ENCODE results near the gene CCDC181. TPM values are rescaled to one million over a fixed set of nuclear protein-coding genes. Genes with fewer than 3 reads are reported as not detected.
"Not testable (repeated sequence)": the region's sequence is repeated elsewhere in the genome, so short reads cannot be mapped to it uniquely, and the experiment has no call there.

Gene CCDC181
- total RNA-seq, result not detected

GRCh38 chr1:169427081-169427641, at the start of gene CCDC181:
Gene CCDC181 (minus strand): TSS chr1:169427474. CDS start chr1:169424927, 2,547 bp downstream.
- ATAC-seq, result no peak

DNA sequence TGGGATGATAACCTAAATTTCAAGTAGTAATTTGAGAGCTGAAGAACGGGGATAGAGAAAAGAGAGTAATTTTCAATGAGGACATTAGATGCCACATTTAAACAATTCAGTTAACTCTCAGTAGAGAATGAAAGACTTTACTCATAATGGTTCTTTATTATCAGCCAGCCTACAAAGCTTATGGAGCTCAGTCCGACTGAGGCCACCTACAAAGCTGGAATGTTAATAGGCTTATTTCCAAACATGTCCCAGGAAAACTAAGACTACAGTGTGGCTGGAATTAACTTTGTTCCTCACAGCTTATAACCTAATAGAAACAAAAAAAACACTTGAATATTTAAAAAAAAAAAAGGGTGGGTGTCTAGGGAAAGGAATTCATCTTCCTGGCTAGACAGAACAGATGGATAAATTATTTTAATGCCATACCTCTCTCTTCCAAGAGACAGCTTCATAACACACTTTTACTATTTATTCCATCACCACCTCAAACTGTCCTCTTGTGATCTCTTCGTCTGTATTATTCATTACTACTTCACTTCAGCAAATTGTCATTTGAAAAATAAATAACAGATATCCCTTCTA, 48.6 kb upstream of the CCDC181 start:
- ATAC-seq, result no peak

- no peak for ATAC-seq
Measured at GRCh38 chr1:169474302-169474995, 47.2 kb upstream of the CCDC181 start.

- ATAC-seq, result no peak
Measured at GRCh38 chr1:169473347-169473746, 46.1 kb upstream of the CCDC181 start.

DNA sequence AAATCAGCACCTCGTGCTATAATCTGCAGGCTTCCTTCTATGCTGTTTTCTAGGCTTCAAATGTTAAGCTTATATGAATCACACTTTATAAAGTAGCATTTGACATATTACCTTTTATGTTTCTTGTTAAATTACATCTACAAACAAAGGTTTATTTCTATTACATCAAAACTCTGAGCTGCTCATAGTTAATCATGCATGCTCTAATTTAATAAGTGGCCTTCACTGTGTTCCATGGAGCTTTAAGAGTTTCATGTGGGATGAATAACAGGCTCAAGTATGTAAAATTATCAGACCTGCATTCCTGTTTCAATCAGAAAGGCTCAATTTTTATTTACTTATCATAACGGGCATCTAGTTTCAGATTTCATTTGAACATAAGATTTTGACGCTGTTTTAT, 45.5 kb upstream of the CCDC181 start:
- ATAC-seq, result no peak

GRCh38 chr1:169468982-169469381, 41.7 kb upstream of the CCDC181 start:
- no peak for ATAC-seq

DNA sequence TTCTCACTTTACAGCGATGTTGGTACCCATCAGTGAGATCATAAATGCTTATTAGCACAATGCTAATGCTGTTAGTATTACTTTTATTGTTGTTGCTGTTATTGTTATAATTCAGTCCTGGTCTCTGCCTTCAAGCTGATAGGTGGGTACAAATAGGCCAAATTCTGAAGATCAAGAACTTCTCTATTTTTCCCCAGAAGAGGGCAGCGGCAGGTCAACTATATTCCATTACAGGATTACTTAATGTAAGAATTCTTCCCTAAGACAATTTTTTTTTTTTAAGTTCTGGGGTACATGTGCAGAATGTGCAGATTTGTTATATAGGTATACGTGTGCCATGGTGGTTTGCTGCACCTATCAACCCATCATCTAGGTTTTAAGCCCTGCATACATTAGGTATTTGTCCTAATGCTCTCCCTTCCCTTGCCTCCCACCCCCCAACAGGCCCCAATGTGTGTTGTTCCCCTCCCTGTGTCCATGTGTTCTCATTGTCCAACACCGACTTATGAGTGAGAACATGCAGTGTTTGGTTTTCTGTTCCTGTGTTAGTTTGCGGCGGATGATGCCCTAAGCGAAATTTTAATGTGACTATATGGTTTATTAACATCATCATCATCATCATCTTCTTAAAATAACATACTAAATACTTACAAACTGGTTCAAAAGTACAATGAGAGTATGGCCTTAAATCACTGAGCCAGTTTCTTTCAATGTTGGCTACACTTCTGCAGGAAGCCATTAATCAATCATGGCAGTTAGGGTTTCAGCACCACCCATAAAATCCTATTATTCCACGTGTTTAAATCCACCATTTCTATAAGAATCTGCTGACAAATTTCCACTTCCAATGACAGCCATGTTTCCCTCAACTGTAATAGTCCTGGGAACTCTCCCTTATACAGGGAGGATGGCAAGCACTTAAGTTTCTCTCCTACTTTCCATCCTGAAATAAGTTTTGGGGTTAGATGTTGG, 39.3 kb upstream of the CCDC181 start:
- ATAC-seq, result no peak

- ATAC-seq, result no peak
Measured at GRCh38 chr1:169465281-169465680, 38.0 kb upstream of the CCDC181 start.

DNA sequence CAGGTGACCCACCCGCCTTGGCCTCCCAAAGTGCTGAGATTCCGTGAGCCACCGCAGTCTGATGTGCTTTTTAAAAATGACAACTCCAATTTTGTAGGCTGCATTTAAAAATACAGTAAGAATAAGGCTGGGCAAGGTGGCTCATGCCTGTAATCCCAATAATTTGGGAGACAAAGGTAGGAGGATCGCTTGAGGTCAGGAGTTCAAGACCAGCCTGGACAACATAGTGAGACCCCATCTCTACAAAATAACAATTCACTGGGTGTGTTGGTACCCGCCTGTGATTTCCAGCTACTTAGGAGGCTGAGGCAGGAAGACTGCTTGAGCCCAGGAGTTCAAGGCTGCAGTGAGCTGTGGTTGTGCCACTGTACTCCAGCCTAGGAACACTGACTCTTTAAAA, 35.1 kb upstream of the CCDC181 start:
- ATAC-seq, result no peak

- ATAC-seq, result no peak
Measured at GRCh38 chr1:169461390-169462000, 34.2 kb upstream of the CCDC181 start.

DNA sequence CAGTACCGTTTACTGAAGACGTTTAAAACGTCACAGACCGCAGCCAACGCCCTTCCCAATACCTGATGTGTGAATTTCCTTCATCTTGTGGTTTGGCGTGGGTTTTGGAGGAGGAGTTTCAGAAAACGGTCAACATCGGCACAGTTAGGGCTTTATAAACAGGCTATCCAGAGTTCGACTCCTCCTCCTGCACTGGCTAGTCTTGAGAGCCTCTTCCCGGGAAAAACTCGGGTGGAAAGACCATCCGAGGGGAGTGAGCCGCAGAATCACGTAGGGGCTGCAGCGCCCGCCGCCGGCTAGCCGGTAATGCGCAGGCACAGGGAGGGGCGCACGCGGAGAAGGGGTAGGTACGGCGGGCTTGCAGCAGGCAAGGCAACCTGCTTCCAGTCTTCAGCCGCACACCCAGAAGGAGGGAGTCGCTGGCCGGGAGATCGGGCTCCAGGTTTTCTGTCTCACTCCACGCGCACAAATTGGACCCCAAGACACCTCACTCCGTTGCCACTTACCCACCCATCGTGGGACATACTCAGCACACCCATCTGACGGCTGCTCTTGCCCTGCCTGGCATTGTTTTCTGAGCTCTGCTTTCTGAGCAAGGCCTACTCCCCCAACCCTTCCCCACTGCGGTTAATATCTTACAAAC, 33.0 kb upstream of the CCDC181 start:
- no peak for ATAC-seq

DNA sequence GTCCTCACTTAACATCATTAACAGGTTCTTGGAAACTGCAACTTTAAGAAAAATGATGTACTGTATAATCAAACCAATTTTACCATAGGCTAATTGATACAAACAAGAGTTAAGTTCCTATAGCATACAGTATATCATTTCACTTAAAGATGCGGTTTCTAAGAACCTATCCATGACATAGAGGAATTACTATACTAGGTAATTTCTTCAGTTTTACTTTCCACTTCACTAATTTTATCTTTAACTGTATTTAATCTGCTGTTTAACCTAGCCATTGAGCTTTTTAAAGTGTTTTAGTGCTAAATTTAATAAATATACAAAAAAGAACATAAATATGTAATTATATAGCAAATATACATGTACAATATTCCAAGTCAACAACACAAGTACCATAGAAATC, 30.2 kb upstream of the CCDC181 start:
- ATAC-seq, result no peak

DNA sequence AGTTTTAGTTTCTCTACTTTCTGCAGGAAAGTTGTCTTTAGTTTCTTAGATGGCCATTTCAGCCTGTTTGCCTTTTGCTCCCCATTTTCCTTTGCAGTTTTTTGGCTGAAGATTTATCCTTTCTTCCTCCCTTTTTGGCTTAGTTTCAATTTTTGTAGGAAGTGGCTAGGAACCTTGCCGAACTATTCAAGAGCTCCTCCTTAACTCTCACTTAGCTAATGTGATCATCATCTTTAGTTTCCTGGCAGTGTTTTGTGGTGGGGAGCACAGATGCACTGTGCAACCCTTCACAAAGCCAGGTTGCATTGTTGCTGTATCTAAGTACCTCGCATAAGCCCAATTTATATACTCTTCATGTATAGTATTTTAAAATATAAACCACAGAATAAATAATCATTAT, 28.8 kb upstream of the CCDC181 start:
- no peak for ATAC-seq

DNA sequence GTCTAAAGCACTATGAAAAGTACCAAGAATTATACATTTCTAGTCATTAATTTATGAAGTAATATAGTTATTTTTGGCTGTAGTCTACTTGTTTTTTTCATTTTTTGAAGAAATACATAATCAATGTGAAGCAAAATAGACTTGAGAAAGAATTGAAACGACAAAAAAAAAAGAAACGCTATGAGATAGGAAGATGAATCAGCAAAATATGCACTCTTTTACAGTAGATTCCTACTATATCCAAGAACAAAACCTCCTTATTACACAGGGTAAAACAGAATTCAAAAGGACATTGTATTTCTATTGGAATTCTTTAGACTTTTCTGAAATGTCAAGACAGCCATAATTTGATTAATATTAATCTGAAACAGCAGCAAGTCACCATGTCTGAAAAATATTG, 25.6 kb upstream of the CCDC181 start:
- no peak for ATAC-seq

DNA sequence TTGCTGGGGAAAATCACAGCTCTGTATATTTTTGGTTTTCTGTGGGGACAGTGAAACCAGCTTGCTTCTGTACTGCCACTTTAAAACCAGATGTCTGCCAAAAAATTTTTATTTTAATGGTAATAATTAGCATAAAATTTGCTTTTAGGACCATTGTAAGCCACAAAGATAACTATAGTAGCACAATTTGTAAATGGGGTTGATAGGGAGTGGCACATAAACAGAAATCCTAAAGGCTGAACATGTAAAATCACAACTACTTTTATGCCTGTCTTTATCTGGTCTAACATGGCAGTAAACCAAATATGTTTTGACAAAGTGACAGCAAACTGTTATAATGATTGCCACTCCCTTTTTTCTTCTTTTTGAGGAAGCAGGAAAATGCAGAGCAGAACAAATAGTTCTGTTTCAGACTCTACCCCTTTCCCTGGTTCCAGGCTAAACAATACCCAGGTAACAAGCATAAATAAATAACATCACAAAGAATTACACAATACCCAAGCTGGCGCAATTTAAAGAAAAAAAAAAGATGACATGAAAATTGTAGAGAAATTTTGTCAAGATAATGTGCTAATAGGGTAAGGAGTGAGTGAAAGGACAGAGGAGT, 24.0 kb upstream of the CCDC181 start:
- ATAC-seq, result no peak

GRCh38 chr1:169443923-169444322, 16.6 kb upstream of the CCDC181 start:
- ATAC-seq, result no peak

GRCh38 chr1:169426174-169426705, 1.0 kb downstream of the CCDC181 start:
- no peak for ATAC-seq

DNA sequence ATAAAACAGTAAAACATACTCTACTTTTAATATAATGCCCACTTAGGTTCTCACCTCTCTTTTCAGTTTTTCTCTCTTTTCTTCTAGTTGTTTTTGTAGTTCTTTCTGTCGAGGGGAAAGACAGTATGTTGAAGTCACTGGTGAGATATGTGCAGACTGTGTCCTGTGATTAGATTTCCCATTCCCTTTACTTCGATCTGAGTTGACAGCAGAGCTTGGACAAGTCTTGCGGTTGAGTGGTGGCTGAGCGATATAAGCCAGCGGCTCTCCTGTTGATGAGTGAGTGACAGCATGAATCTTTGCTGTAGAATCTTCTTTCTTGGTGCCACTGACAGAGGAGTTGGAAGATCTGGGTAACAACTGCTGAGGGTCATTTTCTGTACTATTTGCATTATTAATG, 6.0 kb downstream of the CCDC181 start:
- ATAC-seq, result no peak

DNA sequence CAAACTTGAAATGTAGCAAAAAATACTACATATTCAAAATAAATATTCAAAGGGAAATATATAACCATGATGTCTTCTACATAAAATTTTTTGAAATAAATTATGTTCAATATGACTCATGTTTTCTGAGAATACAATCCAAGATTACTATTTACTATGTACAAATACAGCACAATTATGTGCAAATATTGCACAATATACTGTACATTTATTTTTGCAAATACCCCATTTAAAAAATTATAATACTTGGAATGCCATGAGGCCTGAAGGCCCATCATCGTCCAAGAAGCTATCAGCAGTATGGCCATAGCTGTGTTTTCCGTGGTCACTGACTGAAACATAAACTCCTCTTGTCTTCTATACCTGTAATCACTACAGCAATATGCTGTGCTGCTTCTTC, 12.3 kb downstream of the CCDC181 start:
- ATAC-seq, result no peak

GRCh38 chr1:169408340-169408739, 18.9 kb downstream of the CCDC181 start:
- not testable (repeated sequence) for ATAC-seq

DNA sequence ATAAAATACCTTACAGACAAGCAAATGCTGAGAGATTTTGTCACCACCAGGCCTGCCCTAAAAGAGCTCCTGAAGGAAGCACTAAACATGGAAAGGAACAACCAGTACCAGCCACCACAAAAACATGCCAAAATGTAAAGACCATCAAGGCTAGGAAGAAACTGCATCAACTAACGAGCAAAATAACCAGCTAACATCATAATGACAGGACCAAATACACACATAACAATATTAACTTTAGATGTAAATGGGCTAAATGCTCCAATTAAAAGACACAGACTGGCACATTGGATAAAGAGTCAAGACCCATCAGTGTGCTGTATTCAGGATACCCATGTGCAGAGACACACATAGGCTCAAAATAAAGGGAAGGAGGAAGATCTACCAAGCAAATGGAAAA, 24.7 kb downstream of the CCDC181 start:
- not testable (repeated sequence) for ATAC-seq

Data from esophagus mucosa (tissue), 1 donor.